Measurements from ENCODE around the gene TRIM56.
"Not testable (repeated sequence)": the region's sequence is repeated elsewhere in the genome, so short reads cannot be mapped to it uniquely, and the experiment has no call there.

Gene TRIM56

GRCh38 chr7:101071362-101072104 lies 13.7 kb upstream of the TRIM56 start:
- H3K36me3 ChIP-seq (ENCODE audit: control insufficient read depth in 1 of 2, insufficient read depth in 2 of 2, low read depth in 1 of 2, low read length in 2 of 2); H2BK5ac ChIP-seq (ENCODE audit: low read depth, low read length, poor library complexity, severe bottlenecking); H2BK15ac ChIP-seq (ENCODE audit: low read depth, poor library complexity, severe bottlenecking); H3K4me3 ChIP-seq (ENCODE audit: insufficient read depth in 1 of 2, low read depth in 1 of 2, low read length in 2 of 2); H2BK12ac ChIP-seq (ENCODE audit: low read length in 2 of 2); H4K91ac ChIP-seq (ENCODE audit: low read length); H3K18ac ChIP-seq (ENCODE audit: low read depth in 1 of 2, low read length in 2 of 2); H3K79me1 ChIP-seq (replicated peaks; ENCODE audit: low read length, poor library complexity, severe bottlenecking); H2BK120ac ChIP-seq (ENCODE audit: low read depth, low read length); H3K4me1 ChIP-seq (ENCODE audit: control insufficient read depth, insufficient read depth, low read depth, low read length); H2AFZ ChIP-seq (ENCODE audit: low read depth, low read length); H3K4ac ChIP-seq (ENCODE audit: low read depth in 1 of 2, low read length in 2 of 2); H3K4me2 ChIP-seq (ENCODE audit: low read length, poor library complexity, severe bottlenecking); H3K27ac ChIP-seq (ENCODE audit: low read length, poor library complexity, severe bottlenecking); H3K9ac ChIP-seq (ENCODE audit: low read length); H3K14ac ChIP-seq (ENCODE audit: low read length in 2 of 2); DNase-seq; H4K8ac ChIP-seq (ENCODE audit: low read length); H2AK5ac ChIP-seq (ENCODE audit: low read length, severe bottlenecking); H3K23ac ChIP-seq (ENCODE audit: low read length in 2 of 2); H3K9me3 ChIP-seq (ENCODE audit: control insufficient read depth, low read length): not testable (repeated sequence)
- WGBS: 90% methylated on average over 12 of the region's 14 CpGs
- peaks cover 4 to 45% of the 10 kb centered on the region in 2 experiments for H3K27me3 ChIP-seq (ENCODE audit: control insufficient read depth in 1 of 2, insufficient read depth in 1 of 2, low read length in 2 of 2)

- Histone ChIP-seq H3K4me1 (ENCODE audit: control insufficient read depth, insufficient read depth, low read depth, low read length) (peaks cover 5% of the 10 kb centered on the region), H3K14ac (ENCODE audit: low read length in 2 of 2) (no peak overlapping the region), H2BK15ac (ENCODE audit: low read depth, poor library complexity, severe bottlenecking) (no peak overlapping the region), H2BK5ac (ENCODE audit: low read depth, low read length, poor library complexity, severe bottlenecking) (no peak overlapping the region), H3K18ac (ENCODE audit: low read depth in 1 of 2, low read length in 2 of 2) (no peak overlapping the region), H3K79me1 (replicated peaks; ENCODE audit: low read length, poor library complexity, severe bottlenecking) (no peaks in the 10 kb centered on the region), H2AK5ac (ENCODE audit: low read length, severe bottlenecking) (no peak overlapping the region), H3K23ac (ENCODE audit: low read length in 2 of 2) (no peak overlapping the region), H3K36me3 (ENCODE audit: control insufficient read depth in 1 of 2, insufficient read depth in 2 of 2, low read depth in 1 of 2, low read length in 2 of 2) (no peaks in the 10 kb centered on the region), H2BK120ac (ENCODE audit: low read depth, low read length) (no peak overlapping the region), H3K27me3 (ENCODE audit: control insufficient read depth in 1 of 2, insufficient read depth in 1 of 2, low read length in 2 of 2) (peaks cover 4 to 28% of the 10 kb centered on the region in 2 experiments), H3K9me3 (ENCODE audit: control insufficient read depth, low read length) (no peaks in the 10 kb centered on the region), H4K91ac (ENCODE audit: low read length) (no peak overlapping the region), H3K27ac (ENCODE audit: low read length, poor library complexity, severe bottlenecking) (no peak overlapping the region), H3K4me3 (ENCODE audit: insufficient read depth in 1 of 2, low read depth in 1 of 2, low read length in 2 of 2) (no peak overlapping the region), H2AFZ (ENCODE audit: low read depth, low read length) (no peak overlapping the region), H3K4me2 (ENCODE audit: low read length, poor library complexity, severe bottlenecking) (no peak overlapping the region), H3K9ac (ENCODE audit: low read length) (no peak overlapping the region), H4K8ac (ENCODE audit: low read length) (no peak overlapping the region), H2BK12ac (ENCODE audit: low read length in 2 of 2) (no peak overlapping the region), H3K4ac (ENCODE audit: low read depth in 1 of 2, low read length in 2 of 2) (no peak overlapping the region)
- no peak for DNase-seq
- 79% methylated on average over 3 of the region's 3 CpGs for WGBS
These were observed 9.6 kb upstream of the TRIM56 start for GRCh38 chr7:101075646-101076045.

- H3K79me1 ChIP-seq (replicated peaks; ENCODE audit: low read length, poor library complexity, severe bottlenecking); H2AFZ ChIP-seq (ENCODE audit: low read depth, low read length); H3K27ac ChIP-seq (ENCODE audit: low read length, poor library complexity, severe bottlenecking); H2BK15ac ChIP-seq (ENCODE audit: low read depth, poor library complexity, severe bottlenecking); H2AK5ac ChIP-seq (ENCODE audit: low read length, severe bottlenecking); H3K23ac ChIP-seq (ENCODE audit: low read length in 2 of 2); H3K4me1 ChIP-seq (ENCODE audit: control insufficient read depth, insufficient read depth, low read depth, low read length); H2BK120ac ChIP-seq (ENCODE audit: low read depth, low read length); H3K18ac ChIP-seq (ENCODE audit: low read depth in 1 of 2, low read length in 2 of 2); H4K8ac ChIP-seq (ENCODE audit: low read length); H2BK5ac ChIP-seq (ENCODE audit: low read depth, low read length, poor library complexity, severe bottlenecking); H3K36me3 ChIP-seq (ENCODE audit: control insufficient read depth in 1 of 2, insufficient read depth in 2 of 2, low read depth in 1 of 2, low read length in 2 of 2); H4K91ac ChIP-seq (ENCODE audit: low read length); H2BK12ac ChIP-seq (ENCODE audit: low read length in 2 of 2); DNase-seq; H3K4me2 ChIP-seq (ENCODE audit: low read length, poor library complexity, severe bottlenecking); H3K4me3 ChIP-seq (ENCODE audit: insufficient read depth in 1 of 2, low read depth in 1 of 2, low read length in 2 of 2); H3K9ac ChIP-seq (ENCODE audit: low read length); H3K9me3 ChIP-seq (ENCODE audit: control insufficient read depth, low read length); H3K4ac ChIP-seq (ENCODE audit: low read depth in 1 of 2, low read length in 2 of 2); H3K14ac ChIP-seq (ENCODE audit: low read length in 2 of 2): not testable (repeated sequence)
- WGBS: 88% methylated on average over 8 of the region's 8 CpGs
- H3K27me3 ChIP-seq (ENCODE audit: control insufficient read depth in 1 of 2, insufficient read depth in 1 of 2, low read length in 2 of 2): peaks cover 4 to 28% of the 10 kb centered on the region in 2 experiments
These were observed 9.1 kb upstream of the TRIM56 start for GRCh38 chr7:101076183-101076582.

- peak; percentile 78 for DNase-seq
- Histone ChIP-seq H3K27ac (ENCODE audit: low read length, poor library complexity, severe bottlenecking) (no peak overlapping the region), H3K4me2 (ENCODE audit: low read length, poor library complexity, severe bottlenecking) (no peak overlapping the region), H2BK120ac (ENCODE audit: low read depth, low read length) (no peak overlapping the region), H2BK5ac (ENCODE audit: low read depth, low read length, poor library complexity, severe bottlenecking) (no peak overlapping the region), H3K9ac (ENCODE audit: low read length) (peak overlapping the region; percentile 30), H3K4ac (ENCODE audit: low read depth in 1 of 2, low read length in 2 of 2) (no peak overlapping the region), H2BK15ac (ENCODE audit: low read depth, poor library complexity, severe bottlenecking) (no peak overlapping the region), H3K9me3 (ENCODE audit: control insufficient read depth, low read length) (no peaks in the 10 kb centered on the region), H3K4me3 (ENCODE audit: insufficient read depth in 1 of 2, low read depth in 1 of 2, low read length in 2 of 2) (no peak overlapping the region), H4K91ac (ENCODE audit: low read length) (no peak overlapping the region), H2AFZ (ENCODE audit: low read depth, low read length) (no peak overlapping the region), H3K18ac (ENCODE audit: low read depth in 1 of 2, low read length in 2 of 2) (no peak overlapping the region), H3K79me1 (replicated peaks; ENCODE audit: low read length, poor library complexity, severe bottlenecking) (no peaks in the 10 kb centered on the region), H3K27me3 (ENCODE audit: control insufficient read depth in 1 of 2, insufficient read depth in 1 of 2, low read length in 2 of 2) (peaks cover 4 to 17% of the 10 kb centered on the region in 2 experiments), H2AK5ac (ENCODE audit: low read length, severe bottlenecking) (no peak overlapping the region), H3K4me1 (ENCODE audit: control insufficient read depth, insufficient read depth, low read depth, low read length) (peaks cover 5% of the 10 kb centered on the region), H4K8ac (ENCODE audit: low read length) (no peak overlapping the region), H3K36me3 (ENCODE audit: control insufficient read depth in 1 of 2, insufficient read depth in 2 of 2, low read depth in 1 of 2, low read length in 2 of 2) (no peaks in the 10 kb centered on the region), H2BK12ac (ENCODE audit: low read length in 2 of 2) (no peak overlapping the region), H3K23ac (ENCODE audit: low read length in 2 of 2) (no peak overlapping the region), H3K14ac (ENCODE audit: low read length in 2 of 2) (no peak overlapping the region)
- WGBS: 24% methylated on average over 12 of the region's 13 CpGs
These were observed 7.8 kb upstream of the TRIM56 start for GRCh38 chr7:101077303-101078086.
